Measurements from ENCODE around the gene CACNG7. TPM values are rescaled to one million over a fixed set of nuclear protein-coding genes. Genes with fewer than 3 reads are reported as not detected.

CACNG7 gene
- total and polyA plus RNA-seq, 2 experiments from 2014 or later: 0.11 to 0.60 TPM

DNA sequence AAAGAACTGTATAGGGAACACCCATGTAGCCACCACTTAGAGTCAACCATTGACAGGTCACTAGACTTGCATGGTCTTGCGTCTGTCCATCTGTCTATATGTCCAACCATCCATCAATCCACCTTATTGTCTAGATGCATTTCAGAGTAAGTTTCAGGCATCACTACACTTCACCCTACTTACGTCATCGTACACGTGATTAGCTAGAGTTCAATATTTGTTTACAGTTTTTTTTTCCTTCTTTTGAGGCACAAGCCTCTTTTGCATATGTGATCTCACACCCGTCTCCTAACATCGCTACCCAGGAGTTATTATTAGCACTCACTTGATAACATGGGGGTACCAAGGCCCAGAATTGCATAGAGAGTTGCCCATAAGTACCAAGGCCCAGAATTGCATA is 6.9 kb downstream of the CACNG7 start:
- H3K4me1 ChIP-seq (ENCODE audit: low read depth): no peaks in the 10 kb centered on the region
- no peak overlapping the region for H3K27ac ChIP-seq
- DNase-seq (ENCODE audit: low read depth in 1 of 2, low spot score in 1 of 2): no peak
- H3K4me3 ChIP-seq: no peak overlapping the region
- peaks cover 10% of the 10 kb centered on the region for H3K27me3 ChIP-seq
- no peak for TF ChIP-seq CTCF (IDR thresholded peaks at IDR 0.05; ENCODE audit: low read depth, low read length)
- no peaks in the 10 kb centered on the region for H3K9me3 ChIP-seq (ENCODE audit: low read depth)
- no peaks in the 10 kb centered on the region for H3K36me3 ChIP-seq

- H3K4me3 ChIP-seq: no peak overlapping the region
- H3K36me3 ChIP-seq: no peaks in the 10 kb centered on the region
- H3K9me3 ChIP-seq (ENCODE audit: low read depth): no peaks in the 10 kb centered on the region
- no peak for DNase-seq (ENCODE audit: low read depth in 1 of 2, low spot score in 1 of 2)
- TF ChIP-seq CTCF (IDR thresholded peaks at IDR 0.05; ENCODE audit: low read depth, low read length): no peak
- no peaks in the 10 kb centered on the region for H3K27me3 ChIP-seq
- H3K27ac ChIP-seq: no peak overlapping the region
- H3K4me1 ChIP-seq (ENCODE audit: low read depth): no peaks in the 10 kb centered on the region
These were observed 8.3 kb downstream of the CACNG7 start for GRCh38 chr19:53917356-53917755.

DNA sequence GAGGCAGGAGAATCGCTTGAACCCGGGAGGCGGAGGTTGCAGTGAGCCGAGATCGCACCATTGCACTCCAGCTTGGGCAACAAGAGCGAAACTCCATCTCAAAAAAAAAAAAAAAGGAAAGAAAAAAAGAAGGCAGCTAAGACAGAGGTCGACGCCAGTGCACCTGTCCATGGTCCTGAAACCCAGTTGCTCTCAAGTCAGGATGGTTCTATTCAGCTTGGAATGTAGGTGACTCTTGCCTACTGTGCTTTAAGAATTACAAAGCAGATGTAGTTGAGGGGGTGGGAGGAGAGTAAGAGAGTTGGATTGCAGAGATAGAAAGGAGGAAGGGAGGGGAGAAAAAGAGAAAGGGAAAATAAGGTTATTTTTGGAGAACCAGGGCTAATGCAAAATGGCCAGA is 18.7 kb downstream of the CACNG7 start:
- H3K36me3 ChIP-seq: no peaks in the 10 kb centered on the region
- H3K27ac ChIP-seq: no peak overlapping the region
- H3K4me1 ChIP-seq (ENCODE audit: low read depth): no peaks in the 10 kb centered on the region
- peak; percentile 79 to 91 for DNase-seq (ENCODE audit: low read depth in 1 of 2, low spot score in 1 of 2)
- H3K4me3 ChIP-seq: no peak overlapping the region
- no peaks in the 10 kb centered on the region for H3K9me3 ChIP-seq (ENCODE audit: low read depth)
- TF ChIP-seq CTCF (IDR thresholded peaks at IDR 0.05; ENCODE audit: low read depth, low read length): no peak
- H3K27me3 ChIP-seq: no peaks in the 10 kb centered on the region

DNA sequence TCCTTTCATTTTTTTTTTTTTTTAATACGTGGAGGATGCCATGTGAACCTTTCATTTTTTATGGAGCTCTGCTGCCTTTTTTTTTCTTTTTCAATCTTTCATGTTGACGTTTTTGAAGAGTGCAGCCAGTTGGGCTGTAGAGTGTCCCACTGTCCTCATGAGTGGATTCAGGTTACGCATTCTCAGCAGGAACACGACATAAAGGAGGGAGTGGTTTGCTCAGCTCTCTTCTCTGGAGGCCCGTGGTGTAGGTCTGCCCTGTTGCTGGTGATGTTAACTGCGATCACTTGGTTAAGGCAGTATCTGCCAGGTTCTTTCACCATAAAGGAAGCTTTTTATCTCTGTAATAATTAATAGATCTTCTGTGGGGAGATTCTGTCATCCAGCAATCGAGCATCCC is 27.0 kb downstream of the CACNG7 start:
- Histone ChIP-seq H3K36me3 (no peaks in the 10 kb centered on the region), H3K4me1 (ENCODE audit: low read depth) (no peaks in the 10 kb centered on the region), H3K9me3 (ENCODE audit: low read depth) (no peaks in the 10 kb centered on the region), H3K27ac (no peak overlapping the region), H3K4me3 (no peak overlapping the region), H3K27me3 (peaks cover under 1% of the 10 kb centered on the region)
- TF ChIP-seq CTCF (IDR thresholded peaks at IDR 0.05; ENCODE audit: low read depth, low read length): no peak
- DNase-seq (ENCODE audit: low read depth in 1 of 2, low spot score in 1 of 2): no peak

DNA sequence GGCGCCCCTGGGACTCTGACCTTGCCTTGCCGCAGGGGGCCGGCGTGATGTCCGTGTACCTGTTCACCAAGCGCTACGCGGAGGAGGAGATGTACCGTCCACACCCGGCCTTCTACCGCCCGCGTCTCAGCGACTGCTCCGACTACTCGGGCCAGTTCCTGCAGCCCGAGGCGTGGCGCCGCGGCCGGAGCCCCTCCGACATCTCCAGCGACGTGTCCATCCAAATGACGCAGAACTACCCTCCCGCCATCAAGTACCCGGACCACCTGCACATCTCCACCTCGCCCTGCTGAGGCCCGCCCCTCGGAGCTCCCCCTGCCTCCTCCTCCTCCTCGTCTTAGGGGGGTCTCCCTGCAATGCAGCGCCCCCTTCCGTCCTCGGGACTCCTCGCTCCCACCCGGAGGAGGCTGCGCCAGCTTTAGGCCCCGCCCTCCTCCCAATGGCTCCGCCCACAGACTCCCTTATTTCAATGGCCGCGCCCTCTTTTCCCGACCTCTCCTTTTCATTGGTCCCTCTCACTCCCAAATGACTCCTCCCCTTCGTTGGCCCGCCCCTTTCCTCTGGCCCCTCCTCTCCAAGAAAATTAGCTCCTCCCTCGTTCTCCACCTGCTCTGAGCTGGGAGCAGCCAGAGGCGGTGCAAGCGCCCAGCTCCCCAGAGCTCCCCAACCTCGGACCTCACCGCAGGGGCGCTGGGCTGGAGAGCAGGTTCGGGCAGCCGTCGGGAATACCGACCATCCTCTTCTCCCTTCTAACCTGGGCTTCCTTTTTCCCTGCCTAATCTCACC is 33.1 kb downstream of the CACNG7 start:
- peak in 1 of 2 donors; percentile 62 for DNase-seq (ENCODE audit: low read depth in 1 of 2, low spot score in 1 of 2)
- Histone ChIP-seq H3K9me3 (ENCODE audit: low read depth) (no peaks in the 10 kb centered on the region), H3K27ac (no peak overlapping the region), H3K4me1 (ENCODE audit: low read depth) (no peaks in the 10 kb centered on the region), H3K4me3 (no peak overlapping the region), H3K27me3 (peaks cover 38% of the 10 kb centered on the region), H3K36me3 (no peaks in the 10 kb centered on the region)
- no peak for TF ChIP-seq CTCF (IDR thresholded peaks at IDR 0.05; ENCODE audit: low read depth, low read length)
